GM23338 (cell line): ENCODE results near the gene PTH. TPM values are rescaled to one million over a fixed set of nuclear protein-coding genes. Genes with fewer than 3 reads are reported as not detected.

ENCODE experiments used
- ATAC-seq: fragments of 200-7000 bp; cut with Tn5 transposase; 3 replicates; pipeline ENCODE4 v1.9.1; 2020
- DNase-seq: peaks from one replicate; pipeline ENCODE4 v3.0.0-alpha.2; 2015; ENCODE audit warnings: low spot score
- H2AFZ ChIP-seq: fragments of 200-600 bp; sonication (generic); 2 replicates; pipeline ENCODE4 v1.8.0; 2016; ENCODE audit warnings: antibody characterized with exemption, mild to moderate bottlenecking, moderate library complexity
- H3F3A ChIP-seq: fragments of 200-600 bp; sonication (generic); replicated peaks from 2 replicates; pipeline ENCODE4 v1.8.0; 2017; ENCODE audit warnings: antibody characterized with exemption, mixed run types, low read depth
- H3K27ac ChIP-seq: fragments of 200-600 bp; sonication (generic); 2 replicates; pipeline ENCODE4 v1.6.1; 2016; ENCODE audit warnings: low read depth
- H3K27me3 ChIP-seq: fragments of 200-600 bp; sonication (generic); 2 replicates; pipeline ENCODE4 v1.8.0; 2016; ENCODE audit warnings: mild to moderate bottlenecking, mixed run types, moderate library complexity; ENCODE audit not compliant: insufficient read depth
- H3K36me3 ChIP-seq: fragments of 200-600 bp; sonication (generic); 2 replicates; pipeline ENCODE4 v1.8.0; 2016; ENCODE audit warnings: mild to moderate bottlenecking; ENCODE audit not compliant: insufficient read depth
- H3K4me1 ChIP-seq: fragments of 200-600 bp; sonication (generic); 2 replicates; pipeline ENCODE4 v1.8.0; 2016; ENCODE audit warnings: mild to moderate bottlenecking, moderate library complexity; ENCODE audit not compliant: insufficient read depth
- H3K4me2 ChIP-seq: fragments of 200-600 bp; sonication (generic); 2 replicates; pipeline ENCODE4 v1.7.1; 2017; ENCODE audit warnings: mixed run types
- H3K4me3 ChIP-seq: fragments of 200-600 bp; sonication (generic); 2 replicates; pipeline ENCODE4 v1.6.1; 2016; ENCODE audit warnings: mixed run types
- H3K79me2 ChIP-seq: fragments of 200-600 bp; sonication (generic); replicated peaks from 2 replicates; pipeline ENCODE4 v1.8.0; 2017; ENCODE audit warnings: mild to moderate bottlenecking; ENCODE audit not compliant: insufficient read depth
- H3K9me2 ChIP-seq: fragments of 200-600 bp; sonication (generic); 2 replicates; pipeline ENCODE4 v1.8.0; 2017; ENCODE audit not compliant: insufficient read depth
- H4K20me1 ChIP-seq: fragments of 200-600 bp; sonication (generic); replicated peaks from 2 replicates; pipeline ENCODE4 v1.8.0; 2017; ENCODE audit warnings: mild to moderate bottlenecking; ENCODE audit not compliant: insufficient read depth
- H3K27ac Mint-ChIP-seq: 2 replicates; pipeline ENCODE4 v1.8.0; 2020; ENCODE audit warnings: inconsistent platforms, mild to moderate bottlenecking, moderate library complexity, mixed read lengths
- H3K27me3 Mint-ChIP-seq: 3 replicates; pipeline ENCODE4 v1.8.0; 2022; ENCODE audit warnings: low read depth, mild to moderate bottlenecking, moderate library complexity, mixed read lengths, inconsistent platforms; ENCODE audit not compliant: insufficient read depth, poor library complexity
- H3K36me3 Mint-ChIP-seq: 3 replicates; pipeline ENCODE4 v1.8.0; 2021; ENCODE audit warnings: low read depth, mild to moderate bottlenecking, inconsistent platforms, moderate library complexity, mixed read lengths
- H3K4me1 Mint-ChIP-seq: 3 replicates; pipeline ENCODE4 v1.8.0; 2020; ENCODE audit warnings: mild to moderate bottlenecking, inconsistent platforms, mixed read lengths
- H3K4me3 Mint-ChIP-seq: 3 replicates; pipeline ENCODE4 v1.8.0; 2021; ENCODE audit warnings: moderate library complexity, mild to moderate bottlenecking, inconsistent platforms, mixed read lengths
- H3K9me3 Mint-ChIP-seq: 3 replicates; pipeline ENCODE4 v1.8.0; 2020; ENCODE audit warnings: moderate library complexity, mild to moderate bottlenecking, inconsistent platforms, mixed read lengths
- CREB1 ChIP-seq: fragments of 250-450 bp; sonication (Bioruptor Pico); IDR thresholded peaks from 2 replicates; pipeline ENCODE4 v1.5.0; 2020; ENCODE audit warnings: low read depth, mild to moderate bottlenecking, moderate library complexity
- CTCF ChIP-seq, 2 experiments: fragments of 200-600 bp in 1 of 2; sonication (generic) in 1 of 2; conservative IDR thresholded peaks; 2 replicates each; pipeline versions ENCODE4 v1.5.1 to v1.6.1; 2016 to 2017; ENCODE audit warnings: antibody characterized with exemption in 2 of 2, low read depth in 2 of 2, mild to moderate bottlenecking in 2 of 2, moderate library complexity in 1 of 2
- ETS1 ChIP-seq: IDR thresholded peaks from 2 replicates; pipeline ENCODE4 v1.6.1; 2016; ENCODE audit warnings: antibody characterized with exemption
- EZH2 ChIP-seq: fragments of 200-600 bp; sonication (generic); IDR thresholded peaks from one replicate; pipeline ENCODE4 v1.8.0; 2017; ENCODE audit warnings: antibody characterized with exemption, mild to moderate bottlenecking, low read depth; ENCODE audit not compliant: unreplicated experiment
- EZH2phosphoT487 ChIP-seq: fragments of 200-600 bp; sonication (generic); IDR thresholded peaks from one replicate; pipeline ENCODE4 v1.8.1; 2018; ENCODE audit warnings: antibody characterized with exemption; ENCODE audit not compliant: unreplicated experiment
- JUNB ChIP-seq: IDR thresholded peaks from one replicate; pipeline ENCODE4 v1.6.1; 2016; ENCODE audit warnings: antibody characterized with exemption; ENCODE audit not compliant: unreplicated experiment
- NANOG ChIP-seq: IDR thresholded peaks from 2 replicates; pipeline ENCODE4 v1.6.1; 2016; ENCODE audit warnings: antibody characterized with exemption, borderline replicate concordance
- POLR2AphosphoS5 ChIP-seq: IDR thresholded peaks from 2 replicates; pipeline ENCODE4 v1.6.1; 2016; ENCODE audit warnings: antibody characterized with exemption, low read depth
- REST ChIP-seq: IDR thresholded peaks from one replicate; pipeline ENCODE4 v1.6.1; 2018; ENCODE audit warnings: antibody characterized with exemption; ENCODE audit not compliant: unreplicated experiment
- STAT1 ChIP-seq: IDR thresholded peaks from one replicate; pipeline ENCODE4 v1.6.1; 2016; ENCODE audit warnings: antibody characterized with exemption; ENCODE audit not compliant: unreplicated experiment
- ZNF331 ChIP-seq: fragments of 250-450 bp; sonication (Bioruptor Pico); IDR thresholded peaks from 2 replicates; pipeline ENCODE4 v1.5.0; 2020; ENCODE audit warnings: low read depth, mild to moderate bottlenecking, moderate library complexity
- polyA plus RNA-seq: library from polyadenylated mRNA; unstranded; fragments of >200 nt; fragmentation: Nextera tagmentation; extraction: Ambion mirVana; gene quantifications from 2 replicates; pipeline ENCODE4 v1.2.1, GENCODE V29; 2016
- total RNA-seq: library from RNA; depleted of rRNA; stranded (reverse); fragments of >200 nt; shearing (Covaris generic); gene quantifications from 2 replicates; pipeline ENCODE4 v1.2.3, GENCODE V29; 2014

PTH gene
- total and polyA plus RNA-seq, 2 experiments from 2014 or later: not detected

- TF ChIP-seq CTCF (conservative IDR thresholded peaks at IDR 0.05; ENCODE audit: low read depth in 2 of 2) (no peak), REST (no peak), POLR2AphosphoS5 (no peak), ZNF331 (CRISPR knock-in tag) (no peak), NANOG (no peak), ETS1 (no peak)
Observed at GRCh38 chr11:13503393-13503792, 7.6 kb upstream of the PTH start (continued).

- Histone ChIP-seq H3K27me3 (no peaks in the 10 kb centered on the region), H3K9me2 (no peaks in the 10 kb centered on the region), H3K4me3 (no peak overlapping the region), H4K20me1 (no peaks in the 10 kb centered on the region), H3K36me3 (no peaks in the 10 kb centered on the region), H2AFZ (no peak overlapping the region), H3F3A (no peaks in the 10 kb centered on the region), H3K79me2 (no peaks in the 10 kb centered on the region), H3K27ac (no peak overlapping the region), H3K4me2 (no peak overlapping the region), H3K4me1 (no peaks in the 10 kb centered on the region)
- ATAC-seq (no peak), DNase-seq (no peak)
- H3K4me3 Mint-ChIP-seq: no peak overlapping the region
- TF ChIP-seq JUNB (no peak), CREB1 (no peak), STAT1 (no peak), ETS1 (no peak), EZH2 (no peak), CTCF (conservative IDR thresholded peaks at IDR 0.05; ENCODE audit: low read depth in 2 of 2) (no peak), ZNF331 (CRISPR knock-in tag) (no peak), EZH2phosphoT487 (no peak), NANOG (no peak)
- no peaks in the 10 kb centered on the region for H3K27me3 Mint-ChIP-seq
- H3K27ac Mint-ChIP-seq: no peak overlapping the region
- H3K4me1 Mint-ChIP-seq: no peaks in the 10 kb centered on the region
- H3K9me3 Mint-ChIP-seq: no peaks in the 10 kb centered on the region
- no peaks in the 10 kb centered on the region for H3K36me3 Mint-ChIP-seq
Observed at GRCh38 chr11:13502492-13502891, 6.7 kb upstream of the PTH start.
